ENCODE data around the gene HIVEP1.

GRCh38 chr6:12049165-12049564 is 37.1 kb downstream of the HIVEP1 start:
- TF ChIP-seq CTCF (conservative IDR thresholded peaks at IDR 0.05) (no peak), ZFX (IDR thresholded peaks at IDR 0.05) (no peak)
